Endodermal cell (in vitro differentiated cells): ENCODE measurements around the gene ANO6. TPM values are rescaled to one million over a fixed set of nuclear protein-coding genes. Genes with fewer than 3 reads are reported as not detected.

Experiments
- DNase-seq: peaks from one replicate; pipeline ENCODE4 v3.0.0-alpha.2; 2017
- H3K27ac ChIP-seq: 2 replicates; pipeline ENCODE4 v1.5.1; 2013; ENCODE audit warnings: mild to moderate bottlenecking, low read depth, low read length, moderate library complexity
- H3K27me3 ChIP-seq: 2 replicates; pipeline ENCODE4 v1.6.1; 2013; ENCODE audit warnings: mild to moderate bottlenecking, low read length, moderate library complexity; ENCODE audit not compliant: insufficient read depth, control insufficient read depth, poor library complexity, severe bottlenecking
- H3K36me3 ChIP-seq: 2 replicates; pipeline ENCODE4 v1.7.0; 2013; ENCODE audit warnings: mild to moderate bottlenecking, low read length, moderate library complexity; ENCODE audit not compliant: control insufficient read depth, insufficient read depth
- H3K4me1 ChIP-seq: one replicate; pipeline ENCODE4 v1.7.0; 2013; ENCODE audit warnings: low read length; ENCODE audit not compliant: control insufficient read depth, insufficient read depth
- H3K4me3 ChIP-seq: 2 replicates; pipeline ENCODE4 v1.5.1; 2013; ENCODE audit warnings: mild to moderate bottlenecking, low read length, moderate library complexity
- H3K9ac ChIP-seq: 2 replicates; pipeline ENCODE4 v1.6.1; 2013; ENCODE audit warnings: mild to moderate bottlenecking, low read length, moderate library complexity; ENCODE audit not compliant: poor library complexity, severe bottlenecking; ENCODE audit errors: extremely low read depth
- H3K9me3 ChIP-seq: 2 replicates; pipeline ENCODE4 v1.6.1; 2013; ENCODE audit warnings: mild to moderate bottlenecking, low read length, moderate library complexity; ENCODE audit not compliant: control insufficient read depth
- H3K27ac Mint-ChIP-seq: 2 replicates; pipeline ENCODE4 v1.8.0; 2020; ENCODE audit warnings: mixed read lengths
- H3K27me3 Mint-ChIP-seq: 2 replicates; pipeline ENCODE4 v1.8.0; 2021; ENCODE audit warnings: mild to moderate bottlenecking, mixed read lengths; ENCODE audit not compliant: insufficient read depth
- H3K36me3 Mint-ChIP-seq: 2 replicates; pipeline ENCODE4 v1.8.0; 2020; ENCODE audit warnings: low read depth, mixed read lengths
- H3K4me1 Mint-ChIP-seq: 2 replicates; pipeline ENCODE4 v1.8.0; 2020; ENCODE audit warnings: mixed read lengths
- H3K4me3 Mint-ChIP-seq: 2 replicates; pipeline ENCODE4 v1.8.0; 2020; ENCODE audit warnings: mild to moderate bottlenecking, moderate library complexity, mixed read lengths
- H3K9me3 Mint-ChIP-seq: 2 replicates; pipeline ENCODE4 v1.8.0; 2020; ENCODE audit warnings: mild to moderate bottlenecking, mixed read lengths
- CTCF ChIP-seq: fragments of 200-600 bp; sonication (generic); conservative IDR thresholded peaks from 2 replicates; pipeline ENCODE4 v1.5.0; 2021; ENCODE audit warnings: antibody characterized with exemption, mild to moderate bottlenecking
- WGBS, 2 experiments: methylation state at CpG; one replicate each; pipeline versions ENCODE4 v1.1.5 to v1.1.7; 2013; ENCODE audit warnings: missing lambda C conversion rate in 2 of 2, mixed read lengths in 1 of 2; ENCODE audit not compliant: insufficient coverage in 1 of 2, insufficient read length in 1 of 2; 5-methylcytosine and 5-hydroxymethylcytosine counted together
- total RNA-seq, 2 donors: library from RNA; stranded (reverse); fragmentation: NEBNext Ultra II Directional in 1 of 2; extraction: Animal tissue kit (Norgen Biotek cat#: 25700) in 1 of 2; gene quantifications; 2 replicates in 1 of 2; 3 replicates in 1 of 2; pipeline ENCODE4 v1.2.1, GENCODE V29; 2021

ANO6 gene
- total RNA-seq, 2 donors from 2014 or later = 53.5 to 55.2 TPM

- H3K36me3 ChIP-seq = peaks cover 8% of the 10 kb centered on the region
- peaks cover 19% of the 10 kb centered on the region for H3K36me3 Mint-ChIP-seq
- no peak overlapping the region for H3K4me3 Mint-ChIP-seq
- no peaks in the 10 kb centered on the region for H3K27me3 Mint-ChIP-seq
- no peak overlapping the region for H3K4me3 ChIP-seq
- no peak overlapping the region for H3K9ac ChIP-seq
- peaks cover 16% of the 10 kb centered on the region for H3K4me1 ChIP-seq
- H3K4me1 Mint-ChIP-seq = peaks cover 21% of the 10 kb centered on the region
- no peaks in the 10 kb centered on the region for H3K9me3 Mint-ChIP-seq
- H3K9me3 ChIP-seq = no peaks in the 10 kb centered on the region
- H3K27me3 ChIP-seq = no peaks in the 10 kb centered on the region
- H3K27ac ChIP-seq = no peak overlapping the region
- DNase-seq = no peak
- no peak overlapping the region for H3K27ac Mint-ChIP-seq
- WGBS, 2 experiments = 92 to 94% methylated on average over 2 to 3 of the region's 3 CpGs
- TF ChIP-seq CTCF = no peak
Measured at GRCh38 chr12:45305907-45306306, 90.0 kb downstream of the ANO6 start.

- Mint-ChIP-seq H3K4me1 (no peaks in the 10 kb centered on the region), H3K27me3 (no peaks in the 10 kb centered on the region), H3K27ac (no peak overlapping the region), H3K36me3 (peaks cover 19% of the 10 kb centered on the region), H3K9me3 (no peaks in the 10 kb centered on the region), H3K4me3 (no peak overlapping the region)
- 86 to 100% methylated on average over 1 of the region's 1 CpG for WGBS, 2 experiments
- DNase-seq = no peak
- Histone ChIP-seq H3K4me3 (no peak overlapping the region), H3K27me3 (no peaks in the 10 kb centered on the region), H3K36me3 (peaks cover 8% of the 10 kb centered on the region), H3K4me1 (no peaks in the 10 kb centered on the region), H3K9ac (no peak overlapping the region), H3K27ac (no peak overlapping the region), H3K9me3 (no peaks in the 10 kb centered on the region)
- no peak for TF ChIP-seq CTCF
Measured at GRCh38 chr12:45309836-45310626, 94.1 kb downstream of the ANO6 start.

- Histone ChIP-seq H3K4me3 (no peak overlapping the region), H3K27ac (no peak overlapping the region), H3K9me3 (no peaks in the 10 kb centered on the region), H3K27me3 (no peaks in the 10 kb centered on the region), H3K4me1 (no peaks in the 10 kb centered on the region), H3K9ac (no peak overlapping the region), H3K36me3 (peaks cover 4% of the 10 kb centered on the region)
- WGBS, 2 experiments = 89 to 98% methylated on average over 1 of the region's 1 CpG
- Mint-ChIP-seq H3K27me3 (no peaks in the 10 kb centered on the region), H3K36me3 (peaks cover 19% of the 10 kb centered on the region), H3K4me1 (no peaks in the 10 kb centered on the region), H3K4me3 (no peak overlapping the region), H3K27ac (no peak overlapping the region), H3K9me3 (peaks cover 5% of the 10 kb centered on the region)
- TF ChIP-seq CTCF = no peak
- no peak for DNase-seq
Measured at GRCh38 chr12:45310627-45310968, 94.7 kb downstream of the ANO6 start.
